PFSK-1 (cell line): ENCODE measurements around the gene KANSL1L.

Experiments used
- POLR2AphosphoS5 ChIP-seq: IDR thresholded peaks from 2 replicates; pipeline ENCODE4 v1.6.1; 2012; ENCODE audit warnings: low read depth, mild to moderate bottlenecking, control low read depth, low read length, moderate library complexity
- REST ChIP-seq, 2 experiments: IDR thresholded peaks; 2 replicates each; pipeline versions ENCODE4 v1.6.1 to v1.8.0; 2011 to 2012; ENCODE audit warnings: low read depth in 2 of 2, low read length in 2 of 2, control low read depth in 1 of 2, inconsistent platforms in 1 of 2, mild to moderate bottlenecking in 1 of 2, moderate library complexity in 1 of 2; ENCODE audit not compliant: insufficient read depth in 1 of 2
- SIN3A ChIP-seq: IDR thresholded peaks from 2 replicates; pipeline ENCODE4 v1.6.1; 2012; ENCODE audit warnings: mild to moderate bottlenecking, low read length, moderate library complexity, borderline replicate concordance; ENCODE audit not compliant: insufficient read depth
- TAF1 ChIP-seq: IDR thresholded peaks from 2 replicates; pipeline ENCODE4 v1.6.1; 2012; ENCODE audit warnings: low read length, control low read depth, borderline replicate concordance; ENCODE audit not compliant: insufficient read depth

- TF ChIP-seq POLR2AphosphoS5 (no peak), REST (IDR thresholded peaks at IDR 0.05; ENCODE audit: insufficient read depth in 1 of 2, low read depth in 2 of 2, low read length in 2 of 2) (no peak), TAF1 (no peak), SIN3A (no peak)
Observed at GRCh38 chr2:210063306-210063705, 107.9 kb downstream of the KANSL1L start.
